GM15510 (cell line): Measurements from ENCODE around the gene RB1.

Source experiments
- POLR2A ChIP-seq: IDR thresholded peaks from 3 replicates; pipeline ENCODE4 v1.6.1; 2011; ENCODE audit warnings: borderline replicate concordance; ENCODE audit not compliant: insufficient read length; ENCODE audit errors: extremely low read depth

RB1 gene

DNA sequence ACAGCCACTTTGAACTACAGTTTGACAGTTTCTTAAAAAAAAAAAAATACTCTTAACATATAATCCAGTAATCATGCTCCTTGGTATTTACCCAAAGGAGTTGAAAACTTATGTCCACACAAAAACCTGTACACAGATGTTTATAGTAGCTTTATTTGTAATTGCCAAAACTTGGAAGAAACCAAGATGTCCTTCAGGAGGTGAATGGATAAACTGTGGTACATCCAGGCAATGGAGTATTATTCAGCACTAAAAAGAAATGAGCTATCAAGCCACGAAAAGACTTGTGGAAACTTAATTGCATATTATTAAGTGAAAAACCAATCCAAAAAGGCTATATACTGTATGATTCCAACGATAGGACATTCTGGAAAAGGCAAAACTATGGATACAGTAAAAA is 184.4 kb downstream of the RB1 start:
- no peak for TF ChIP-seq POLR2A

DNA sequence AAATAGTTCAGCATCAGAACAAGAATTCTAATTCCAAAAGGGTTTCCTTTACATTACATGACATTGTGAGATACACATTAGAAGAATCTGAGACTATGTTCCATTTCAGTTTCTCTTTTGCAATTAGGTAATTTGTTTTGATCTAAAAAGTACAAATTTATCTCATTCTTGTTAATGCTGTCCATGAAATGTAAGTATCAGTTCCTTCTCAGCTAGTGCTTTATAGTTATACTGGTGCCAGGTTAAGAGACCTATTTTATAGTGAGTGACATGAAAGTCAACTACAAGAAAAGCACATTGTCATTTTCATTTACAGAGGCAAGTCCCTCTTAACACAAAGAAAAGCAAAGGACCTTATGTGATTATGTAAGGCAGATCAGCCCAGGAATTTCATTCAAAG is 185.4 kb downstream of the RB1 start:
- no peak for TF ChIP-seq POLR2A

DNA sequence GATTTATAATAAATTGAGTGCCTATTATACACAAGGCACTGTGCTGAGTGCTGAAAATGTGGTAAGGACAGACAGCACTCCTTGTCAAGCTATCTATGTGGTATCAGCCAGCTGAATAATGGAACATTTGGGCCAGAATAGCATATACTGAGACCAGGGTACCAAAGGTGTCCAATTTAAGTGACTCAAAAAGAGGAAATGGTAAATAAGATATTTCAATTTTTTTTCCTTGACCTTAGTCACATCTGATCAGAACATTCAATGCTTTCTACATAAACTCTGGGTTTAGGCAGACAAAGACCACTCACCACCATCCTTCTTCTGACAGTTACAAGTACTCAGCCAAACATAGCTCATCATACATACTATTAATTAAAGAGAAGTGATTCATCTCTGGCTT is 186.1 kb downstream of the RB1 start:
- no peak for TF ChIP-seq POLR2A

DNA sequence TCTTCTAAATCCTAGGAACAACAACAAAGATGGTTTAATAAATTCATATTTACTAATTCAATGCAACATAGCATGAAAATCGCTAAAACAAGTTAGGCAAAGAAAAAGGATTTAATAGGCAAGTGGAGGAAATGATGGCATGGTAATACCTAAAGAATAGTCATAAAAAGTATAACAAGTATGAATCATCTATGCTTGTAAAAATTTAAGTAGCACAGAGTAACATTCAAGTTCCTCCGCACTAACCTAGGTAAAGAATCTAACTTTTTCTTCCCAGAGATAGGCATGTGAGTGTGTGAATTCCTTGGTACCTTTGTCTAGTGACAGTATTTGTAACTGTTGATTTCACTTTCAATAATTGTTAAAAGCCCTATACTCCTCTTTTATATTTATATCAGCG is 186.7 kb downstream of the RB1 start:
- TF ChIP-seq POLR2A, result no peak

DNA sequence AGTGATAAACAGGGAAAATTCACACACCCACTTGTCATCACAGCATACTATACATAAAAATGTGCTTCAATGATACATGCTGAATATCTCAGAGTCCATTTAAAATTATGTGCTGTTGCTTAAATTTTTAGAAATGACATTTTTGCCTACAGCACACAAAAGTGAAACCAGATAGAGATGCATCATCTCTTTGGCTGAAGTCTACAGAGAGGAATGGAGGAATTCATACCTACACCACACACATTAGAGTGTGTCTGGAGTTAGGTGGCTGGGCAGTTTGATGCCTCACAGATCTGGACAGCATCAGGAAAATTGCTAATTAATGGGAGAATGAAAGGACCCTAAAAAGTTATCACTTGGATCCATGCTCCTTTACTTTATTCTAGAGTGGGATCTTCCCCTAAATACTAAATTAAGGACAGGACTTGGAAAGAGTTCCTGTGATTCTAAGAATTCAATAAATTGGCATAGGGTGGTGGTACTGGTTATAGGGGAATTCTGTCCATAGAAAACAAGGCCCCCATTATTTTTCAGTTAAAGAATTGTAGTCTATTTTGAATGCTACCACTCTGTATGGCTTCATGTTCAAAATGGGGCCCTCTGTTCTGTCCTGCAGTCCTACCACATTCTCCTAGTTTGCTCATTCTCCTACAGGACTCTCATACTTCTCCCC is 188.0 kb downstream of the RB1 start:
- no peak for TF ChIP-seq POLR2A

DNA sequence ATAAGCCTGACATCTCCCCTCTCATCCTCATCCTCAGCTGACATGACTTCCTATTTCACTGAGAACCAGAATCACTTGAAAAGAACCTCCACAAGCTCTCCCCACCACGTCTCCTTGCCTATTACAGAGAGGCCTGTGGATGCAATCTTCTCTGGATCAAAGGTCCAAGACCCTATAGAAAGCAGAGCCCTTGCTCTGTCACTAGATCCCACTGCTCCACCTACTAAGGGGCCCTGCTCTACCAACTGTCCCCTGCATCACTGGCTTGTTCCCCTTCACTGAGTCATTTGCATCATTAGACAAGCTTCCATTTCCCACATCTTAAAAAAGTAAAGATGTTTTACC is 188.5 kb downstream of the RB1 start:
- TF ChIP-seq POLR2A, result peak; percentile 50

DNA sequence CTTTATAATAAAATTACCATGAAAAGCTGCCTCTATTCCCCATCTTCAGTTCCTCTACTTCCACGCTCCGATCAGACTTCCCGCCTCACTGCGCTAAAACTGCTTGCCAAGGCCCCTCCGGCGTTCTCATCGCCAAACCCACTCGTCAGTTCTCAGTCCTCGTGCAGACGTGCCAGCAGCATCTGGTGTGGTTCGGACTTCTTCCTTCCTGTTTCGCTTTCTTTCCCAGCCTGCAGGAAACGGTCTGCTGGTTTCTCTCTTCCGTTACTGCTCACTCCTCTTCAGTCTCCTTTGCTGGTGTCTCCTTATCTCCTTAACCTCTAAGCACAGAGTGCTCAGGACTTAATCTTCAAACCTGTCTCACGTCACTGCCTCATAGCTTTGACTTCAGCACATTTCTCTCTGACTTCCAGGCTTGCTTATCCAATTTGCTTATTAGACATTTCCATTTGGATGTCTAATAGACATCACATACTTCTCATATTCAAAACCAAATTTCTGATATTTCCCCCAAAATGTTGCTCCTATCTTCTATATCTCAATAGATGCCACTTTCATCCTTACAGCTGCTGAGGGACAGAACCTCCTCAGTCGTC is 189.0 kb downstream of the RB1 start:
- TF ChIP-seq POLR2A, result no peak

DNA sequence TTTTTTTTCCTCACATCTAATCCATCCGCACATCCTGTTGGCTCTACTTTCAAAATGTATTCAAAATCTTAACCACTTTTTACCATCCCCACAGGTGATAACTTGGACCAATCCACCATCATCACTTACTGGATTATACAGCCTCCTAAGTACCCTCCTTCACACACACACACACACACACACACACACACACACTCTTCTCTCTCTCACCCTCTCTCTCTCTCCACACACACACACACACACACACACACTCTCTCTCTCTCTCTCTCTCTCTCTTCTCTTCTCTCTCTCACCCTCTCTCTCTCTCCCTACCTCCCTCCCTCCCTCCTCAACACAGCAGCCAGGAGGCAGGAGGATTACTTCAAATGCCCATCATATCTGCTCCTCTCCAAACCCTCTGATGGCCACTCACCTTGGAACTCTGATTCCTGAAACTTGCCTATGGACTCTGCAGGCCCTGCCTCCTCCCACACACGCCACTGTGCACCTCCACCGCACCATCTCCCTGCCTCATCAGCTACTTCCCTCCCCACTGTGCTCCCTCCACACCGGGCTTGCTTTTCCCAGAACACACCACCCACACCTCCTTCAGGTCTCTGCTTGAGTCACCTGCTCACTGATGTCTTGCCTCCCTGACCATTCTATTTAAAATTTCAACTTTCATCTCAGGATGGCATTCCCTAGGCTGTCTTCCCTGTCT is 189.7 kb downstream of the RB1 start:
- no peak for TF ChIP-seq POLR2A

DNA sequence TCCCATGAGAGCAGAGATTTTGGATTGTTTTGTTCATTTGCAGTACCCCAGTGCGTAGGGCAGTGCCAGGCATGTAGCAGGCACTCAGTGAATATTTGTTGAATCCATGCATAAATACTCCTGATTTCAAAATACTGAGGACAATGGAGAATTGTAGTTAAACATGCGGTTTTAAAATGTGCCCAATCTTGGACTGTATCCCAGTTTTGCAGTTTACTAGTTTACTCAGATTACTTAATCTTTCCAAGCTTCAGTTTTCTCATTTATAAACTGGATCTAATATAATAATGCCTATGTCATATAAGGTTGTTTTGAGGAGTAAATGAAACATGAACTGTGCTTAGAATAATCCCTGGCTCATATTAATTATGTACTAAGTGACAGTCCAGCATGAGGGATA is 190.3 kb downstream of the RB1 start:
- TF ChIP-seq POLR2A, result no peak

DNA sequence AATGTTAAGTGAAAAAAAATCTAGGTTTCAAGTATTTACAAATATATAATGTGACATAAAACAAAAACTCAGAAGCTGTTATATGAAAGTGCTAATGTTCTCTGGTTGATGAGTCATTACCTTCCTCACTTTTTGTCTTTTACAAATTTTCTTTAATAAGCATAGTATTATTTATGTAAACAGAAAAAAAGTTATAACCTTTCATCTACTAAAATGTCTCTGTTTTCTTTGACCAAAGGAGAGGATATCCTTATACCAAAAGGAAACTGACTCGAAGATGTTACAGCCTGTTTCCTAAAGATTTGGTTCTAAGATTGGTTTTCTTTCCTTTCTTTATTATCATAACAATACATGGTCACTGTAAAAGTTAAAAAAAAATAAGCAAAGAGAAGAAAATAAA is 191.3 kb downstream of the RB1 start:
- no peak for TF ChIP-seq POLR2A

DNA sequence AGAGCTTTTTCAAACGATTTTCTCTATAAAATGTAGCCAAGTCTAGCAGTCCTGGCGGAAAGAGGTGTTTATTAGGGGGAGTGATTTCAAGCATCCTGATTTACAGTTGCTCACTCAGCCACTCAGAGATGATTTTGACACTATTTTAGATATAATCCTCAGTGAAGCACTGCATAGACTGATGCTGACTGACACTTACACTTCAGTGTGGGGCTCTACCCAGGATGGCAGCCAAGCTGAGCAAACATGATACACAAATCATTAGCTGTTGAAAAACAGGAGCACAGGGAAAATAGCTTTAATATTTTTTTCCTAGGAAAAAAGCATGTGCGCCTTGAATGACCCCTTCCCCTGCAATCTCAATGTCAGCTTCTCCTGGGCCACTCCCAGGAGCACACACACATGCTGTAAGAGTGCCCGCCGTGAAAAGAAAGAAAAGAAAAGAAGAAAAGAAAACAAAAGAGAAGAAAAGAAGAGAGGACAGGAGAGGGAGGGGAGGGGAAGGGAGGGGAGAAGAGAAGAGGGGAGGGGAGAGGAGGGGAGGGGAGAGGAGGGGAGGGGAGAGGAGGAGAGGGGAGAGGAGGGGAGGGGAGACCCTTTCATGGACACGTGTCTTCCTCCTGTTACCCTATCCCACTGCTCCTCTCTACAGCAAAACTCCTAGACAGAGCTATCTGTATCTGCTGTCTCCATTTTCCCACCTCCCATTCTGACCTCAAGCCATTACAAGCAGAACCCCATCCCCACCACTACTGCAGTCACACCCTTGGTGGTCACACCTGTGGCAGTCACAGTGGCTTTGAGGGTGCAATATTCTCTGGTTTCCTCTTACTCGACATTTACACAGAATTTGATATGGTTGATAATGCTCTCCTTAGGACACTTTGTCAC is 193.0 kb downstream of the RB1 start:
- no peak for TF ChIP-seq POLR2A

DNA sequence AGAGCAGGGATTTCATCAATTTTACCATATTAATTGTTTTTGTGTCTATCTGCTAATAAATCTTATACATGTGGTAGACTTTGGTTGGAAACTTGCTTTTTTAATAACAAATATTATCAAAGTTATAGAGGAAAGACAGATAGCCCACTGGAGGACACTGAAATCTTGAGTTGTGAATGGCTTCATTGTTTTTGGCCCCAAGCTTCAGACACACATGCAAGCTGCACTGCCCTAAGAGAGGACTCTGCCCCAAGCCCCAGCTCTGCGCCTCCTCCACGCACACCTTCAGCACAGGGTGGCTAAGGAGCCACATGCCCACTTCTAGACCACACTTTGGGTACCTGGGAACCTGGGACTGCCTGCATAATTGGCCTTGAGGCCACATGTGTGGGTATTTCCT is 194.1 kb downstream of the RB1 start:
- TF ChIP-seq POLR2A, result no peak

DNA sequence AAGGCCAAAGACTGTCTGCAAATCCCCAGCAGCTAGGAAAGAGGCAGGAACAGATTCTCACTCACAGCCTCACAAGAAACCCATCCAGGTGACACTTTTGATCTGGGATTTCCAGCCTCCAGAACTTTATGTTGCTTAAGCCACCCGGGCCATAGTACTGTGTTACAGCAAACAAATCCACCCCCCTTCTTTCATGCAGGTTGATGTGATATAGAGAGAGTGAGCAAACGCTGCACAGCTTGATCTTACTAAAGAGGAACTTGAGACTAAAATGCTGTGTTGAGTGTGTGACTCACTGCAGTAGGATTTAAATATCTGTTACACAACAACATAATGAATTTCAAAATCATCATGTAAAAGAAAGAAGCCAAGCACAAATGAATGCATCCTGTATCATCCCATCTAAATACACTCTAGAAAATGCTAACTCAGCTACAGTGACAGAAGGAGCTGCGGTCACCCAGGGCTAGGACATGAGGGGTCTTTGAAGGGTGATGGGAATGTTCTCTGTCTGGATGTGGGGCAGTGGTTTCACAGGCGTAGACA is 197.2 kb downstream of the RB1 start:
- no peak for TF ChIP-seq POLR2A

DNA sequence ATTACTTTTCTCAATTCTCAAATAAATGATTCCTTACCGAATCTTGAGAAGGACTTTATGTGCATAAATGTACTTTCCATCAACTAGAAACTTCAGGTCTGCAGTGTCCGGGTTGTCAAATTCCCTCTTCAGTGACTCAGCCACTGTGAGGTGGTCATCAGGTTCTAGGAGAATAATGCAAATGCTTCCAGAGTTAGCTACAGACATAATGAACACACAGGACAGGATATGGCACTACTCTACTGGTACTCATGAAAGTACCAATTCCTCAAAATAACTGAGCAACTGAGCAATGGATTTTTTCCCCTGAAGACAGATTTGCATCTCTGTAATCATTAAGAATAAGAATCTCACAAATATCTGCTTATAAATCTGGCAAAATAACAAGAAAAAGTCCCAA is 198.2 kb downstream of the RB1 start:
- no peak for TF ChIP-seq POLR2A
